DOHH2 (cell line): ENCODE data around the gene EVC2.

ENCODE experiments used
- H3F3A ChIP-seq: fragments of 200-600 bp; sonication (generic), shearing (Covaris generic); 2 replicates; pipeline ENCODE4 v1.6.0; 2016; ENCODE audit warnings: antibody characterized with exemption, mild to moderate bottlenecking; ENCODE audit not compliant: control insufficient read depth, insufficient read depth
- H3K27ac ChIP-seq: fragments of 200-600 bp; sonication (generic); 2 replicates; pipeline ENCODE4 v1.5.1; 2014; ENCODE audit warnings: low read depth, mild to moderate bottlenecking, low read length, moderate library complexity
- H3K27me3 ChIP-seq: fragments of 200-600 bp; sonication (generic); 2 replicates; pipeline ENCODE4 v1.6.1; 2014; ENCODE audit warnings: mild to moderate bottlenecking, low read length, mixed read lengths; ENCODE audit not compliant: control insufficient read depth
- H3K36me3 ChIP-seq: fragments of 200-600 bp; sonication (generic); 2 replicates; pipeline ENCODE4 v1.6.1; 2014; ENCODE audit warnings: mild to moderate bottlenecking, low read length, moderate library complexity, mixed read lengths; ENCODE audit not compliant: control insufficient read depth
- H3K4me1 ChIP-seq: fragments of 200-600 bp; sonication (generic); 2 replicates; pipeline ENCODE4 v1.6.1; 2014; ENCODE audit warnings: mild to moderate bottlenecking, low read length, mixed read lengths; ENCODE audit not compliant: control insufficient read depth
- H3K4me2 ChIP-seq: fragments of 200-600 bp; sonication (generic); 2 replicates; pipeline ENCODE4 v1.6.0; 2014; ENCODE audit warnings: mild to moderate bottlenecking, low read length, moderate library complexity
- H3K4me3 ChIP-seq: fragments of 200-600 bp; sonication (generic); 2 replicates; pipeline ENCODE4 v1.5.1; 2014; ENCODE audit warnings: mild to moderate bottlenecking, low read length, mixed read lengths
- H3K79me2 ChIP-seq: fragments of 200-600 bp; sonication (generic); 2 replicates; pipeline ENCODE4 v1.6.1; 2014; ENCODE audit warnings: mild to moderate bottlenecking, low read length, mixed read lengths; ENCODE audit not compliant: control insufficient read depth
- H3K9me2 ChIP-seq: fragments of 200-600 bp; sonication (generic); replicated peaks from 2 replicates; pipeline ENCODE4 v1.6.1; 2014; ENCODE audit warnings: mild to moderate bottlenecking, low read length, mixed read lengths; ENCODE audit not compliant: control insufficient read depth
- H3K9me3 ChIP-seq: fragments of 200-600 bp; sonication (generic); 2 replicates; pipeline ENCODE4 v1.6.1; 2014; ENCODE audit warnings: antibody characterized with exemption, low read length, mixed read lengths; ENCODE audit not compliant: control insufficient read depth, insufficient read depth
- H4K20me1 ChIP-seq: fragments of 200-600 bp; sonication (generic); 2 replicates; pipeline ENCODE4 v1.6.0; 2014; ENCODE audit warnings: low read depth, mild to moderate bottlenecking, antibody characterized with exemption, low read length, moderate library complexity; ENCODE audit not compliant: control insufficient read depth, insufficient read depth
- EZH2phosphoT487 ChIP-seq: fragments of 200-600 bp; sonication (generic); IDR thresholded peaks from 2 replicates; pipeline ENCODE4 v1.6.1; 2017; ENCODE audit warnings: borderline replicate concordance, mild to moderate bottlenecking, antibody characterized with exemption, low read length, moderate library complexity, mixed read lengths
- TF ChIP-seq, protein P1 (sequence below): fragments of 200-600 bp; sonication (generic); IDR thresholded peaks from one replicate; pipeline ENCODE4 v1.5.1; 2014; ENCODE audit warnings: antibody characterized with exemption, mild to moderate bottlenecking, low read depth, low read length; ENCODE audit not compliant: poor library complexity, severe bottlenecking

EVC2 gene

GRCh38 chr4:5647351-5647750 lies 61.0 kb downstream of the EVC2 start:
- no peaks in the 10 kb centered on the region for H3K4me1 ChIP-seq
- H3K27ac ChIP-seq, result no peak overlapping the region
- no peaks in the 10 kb centered on the region; the same call in 1 of the 2 replicates for H3K9me3 ChIP-seq
- H3K79me2 ChIP-seq, result no peaks in the 10 kb centered on the region
- no peak overlapping the region for H3K4me2 ChIP-seq
- no peaks in the 10 kb centered on the region for H3K36me3 ChIP-seq
- no peaks in the 10 kb centered on the region for H4K20me1 ChIP-seq
- H3K27me3 ChIP-seq, result no peaks in the 10 kb centered on the region
- H3K4me3 ChIP-seq, result no peak overlapping the region
- TF ChIP-seq, protein P1, sequence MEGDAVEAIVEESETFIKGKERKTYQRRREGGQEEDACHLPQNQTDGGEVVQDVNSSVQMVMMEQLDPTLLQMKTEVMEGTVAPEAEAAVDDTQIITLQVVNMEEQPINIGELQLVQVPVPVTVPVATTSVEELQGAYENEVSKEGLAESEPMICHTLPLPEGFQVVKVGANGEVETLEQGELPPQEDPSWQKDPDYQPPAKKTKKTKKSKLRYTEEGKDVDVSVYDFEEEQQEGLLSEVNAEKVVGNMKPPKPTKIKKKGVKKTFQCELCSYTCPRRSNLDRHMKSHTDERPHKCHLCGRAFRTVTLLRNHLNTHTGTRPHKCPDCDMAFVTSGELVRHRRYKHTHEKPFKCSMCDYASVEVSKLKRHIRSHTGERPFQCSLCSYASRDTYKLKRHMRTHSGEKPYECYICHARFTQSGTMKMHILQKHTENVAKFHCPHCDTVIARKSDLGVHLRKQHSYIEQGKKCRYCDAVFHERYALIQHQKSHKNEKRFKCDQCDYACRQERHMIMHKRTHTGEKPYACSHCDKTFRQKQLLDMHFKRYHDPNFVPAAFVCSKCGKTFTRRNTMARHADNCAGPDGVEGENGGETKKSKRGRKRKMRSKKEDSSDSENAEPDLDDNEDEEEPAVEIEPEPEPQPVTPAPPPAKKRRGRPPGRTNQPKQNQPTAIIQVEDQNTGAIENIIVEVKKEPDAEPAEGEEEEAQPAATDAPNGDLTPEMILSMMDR, result no peak
- no peak for TF ChIP-seq EZH2phosphoT487
- no peaks in the 10 kb centered on the region for H3K9me2 ChIP-seq
- H3F3A ChIP-seq, result no peaks in the 10 kb centered on the region

- Histone ChIP-seq H3K4me3 (no peak overlapping the region), H3K27me3 (no peaks in the 10 kb centered on the region), H3K9me3 (no peaks in the 10 kb centered on the region), H3K36me3 (no peaks in the 10 kb centered on the region), H3K9me2 (no peaks in the 10 kb centered on the region), H3K27ac (no peak overlapping the region), H3F3A (no peaks in the 10 kb centered on the region), H3K79me2 (no peaks in the 10 kb centered on the region), H3K4me2 (no peak overlapping the region), H4K20me1 (no peaks in the 10 kb centered on the region), H3K4me1 (no peaks in the 10 kb centered on the region)
- no peak for TF ChIP-seq EZH2phosphoT487
- TF ChIP-seq, protein P1, result no peak
Observed at GRCh38 chr4:5640096-5640495, 68.3 kb downstream of the EVC2 start.

DNA sequence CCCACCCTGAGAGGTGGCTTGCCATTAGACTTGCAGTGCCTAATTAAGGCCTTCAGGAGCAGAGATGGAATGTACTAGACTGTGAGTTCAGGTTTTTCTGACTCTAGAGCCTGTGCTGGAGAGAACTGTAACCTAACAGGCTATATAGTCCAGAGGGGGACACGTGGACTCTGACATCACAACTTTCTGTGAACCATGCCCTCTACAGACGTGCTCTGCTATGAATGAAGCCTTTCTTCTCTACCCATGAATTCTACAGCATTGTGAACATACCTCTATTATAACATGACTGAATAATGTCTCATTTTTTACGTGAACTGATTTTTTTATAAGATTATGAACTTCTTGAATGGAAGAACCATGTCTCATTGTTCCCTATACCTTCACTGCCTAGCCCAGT lies 68.8 kb downstream of the EVC2 start:
- Histone ChIP-seq H4K20me1 (no peaks in the 10 kb centered on the region), H3K36me3 (no peaks in the 10 kb centered on the region), H3K4me2 (no peak overlapping the region), H3K9me3 (no peaks in the 10 kb centered on the region), H3K27ac (no peak overlapping the region), H3K4me3 (no peak overlapping the region), H3K4me1 (no peaks in the 10 kb centered on the region), H3K9me2 (no peaks in the 10 kb centered on the region), H3F3A (no peaks in the 10 kb centered on the region), H3K27me3 (no peaks in the 10 kb centered on the region), H3K79me2 (no peaks in the 10 kb centered on the region)
- TF ChIP-seq EZH2phosphoT487, result no peak
- TF ChIP-seq, protein P1, result no peak

DNA sequence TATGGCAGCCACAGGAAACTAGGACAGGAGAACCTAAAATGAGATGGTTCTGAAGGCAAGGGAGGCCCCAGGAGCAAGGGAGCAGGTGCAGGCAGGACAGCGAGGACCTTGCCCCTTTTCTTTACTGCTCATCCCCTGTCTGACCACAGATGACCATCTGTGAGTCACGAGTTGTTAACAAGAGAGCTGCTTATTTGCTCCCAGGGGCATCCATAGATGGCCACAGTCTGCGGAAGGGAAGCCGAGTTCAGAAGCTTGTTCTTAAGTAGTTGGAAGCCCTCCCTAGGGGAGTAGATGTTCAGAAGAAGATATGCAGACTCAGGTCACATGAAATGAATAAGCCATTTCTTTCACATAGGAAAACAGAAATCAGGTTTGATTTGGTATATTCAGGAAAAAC lies 69.4 kb downstream of the EVC2 start:
- H3K4me1 ChIP-seq, result no peaks in the 10 kb centered on the region
- TF ChIP-seq, protein P1, result no peak
- TF ChIP-seq EZH2phosphoT487, result no peak
- H3K4me2 ChIP-seq, result no peak overlapping the region
- no peaks in the 10 kb centered on the region for H3K27me3 ChIP-seq
- no peak overlapping the region for H3K4me3 ChIP-seq
- no peaks in the 10 kb centered on the region for H3K36me3 ChIP-seq
- H3K9me2 ChIP-seq, result no peaks in the 10 kb centered on the region
- H3K9me3 ChIP-seq, result no peaks in the 10 kb centered on the region
- H3K79me2 ChIP-seq, result no peaks in the 10 kb centered on the region
- H3F3A ChIP-seq, result no peaks in the 10 kb centered on the region
- no peak overlapping the region for H3K27ac ChIP-seq
- H4K20me1 ChIP-seq, result no peaks in the 10 kb centered on the region
